Fibroblast of the aortic adventitia (primary cell): ENCODE data around the gene TXNDC2. TPM values are rescaled to one million over a fixed set of nuclear protein-coding genes. Genes with fewer than 3 reads are reported as not detected.
"Not testable (repeated sequence)": the region's sequence is repeated elsewhere in the genome, so short reads cannot be mapped to it uniquely, and the experiment has no call there.

ENCODE experiments used
- DNase-seq: peaks from one replicate; pipeline ENCODE4 v3.0.0-alpha.2; 2010; ENCODE audit warnings: low read depth
- H3K4me3 ChIP-seq: 2 replicates; pipeline ENCODE4 v1.5.1; 2011; ENCODE audit warnings: low read depth, mild to moderate bottlenecking, control low read depth, low read length, moderate library complexity
- CTCF ChIP-seq: IDR thresholded peaks from 2 replicates; pipeline ENCODE4 v1.5.1; 2011; ENCODE audit warnings: mild to moderate bottlenecking, low read length, control low read depth, inconsistent platforms; ENCODE audit not compliant: insufficient read depth
- total RNA-seq: library from RNA; depleted of rRNA; stranded (reverse); fragments of >200 nt; gene quantifications from 2 replicates; pipeline ENCODE4 v1.2.3, GENCODE V29; 2012; ENCODE audit warnings: low replicate concordance

Gene TXNDC2
- total RNA-seq, 1 donor, result 0.27 TPM

- DNase-seq, result no peak
These were observed 33.3 kb upstream of the TXNDC2 start for GRCh38 chr18:9852266-9853081.

GRCh38 chr18:9854801-9855676, 30.7 kb upstream of the TXNDC2 start:
- no peak overlapping the region for H3K4me3 ChIP-seq
- no peak for DNase-seq
- TF ChIP-seq CTCF, result no peak

More at GRCh38 chr18:9852266-9853081, 33.3 kb upstream of the TXNDC2 start:
- H3K4me3 ChIP-seq, result no peak overlapping the region
- no peak for TF ChIP-seq CTCF

- DNase-seq, result no peak
- TF ChIP-seq CTCF, result no peak
- H3K4me3 ChIP-seq, result no peak overlapping the region
These were observed 30.1 kb upstream of the TXNDC2 start for GRCh38 chr18:9855681-9856080.

GRCh38 chr18:9856092-9856491, 29.7 kb upstream of the TXNDC2 start:
- TF ChIP-seq CTCF, result no peak
- no peak overlapping the region for H3K4me3 ChIP-seq
- DNase-seq, result no peak

- not testable (repeated sequence) for H3K4me3 ChIP-seq, DNase-seq
These were observed 28.2 kb upstream of the TXNDC2 start for GRCh38 chr18:9857479-9857998.

- DNase-seq, result no peak
- no peak overlapping the region for H3K4me3 ChIP-seq
- no peak for TF ChIP-seq CTCF
These were observed 27.1 kb upstream of the TXNDC2 start for GRCh38 chr18:9858642-9859041.

- no peak for TF ChIP-seq CTCF
- H3K4me3 ChIP-seq, result no peak overlapping the region
- DNase-seq, result no peak
These were observed 26.5 kb upstream of the TXNDC2 start for GRCh38 chr18:9859232-9859631.
